ENCODE results near the gene RNF26.

RNF26 gene

GRCh38 chr11:119352857-119353260 lies 18.5 kb downstream of the RNF26 start:
- no peak for DNase-seq (ENCODE audit: low read depth, low spot score)
- no peak overlapping the region for H3K27ac ChIP-seq (ENCODE audit: low read length)
- H3K4me1 ChIP-seq (ENCODE audit: control insufficient read depth, insufficient read depth, low read length), result no peaks in the 10 kb centered on the region
- H3K9me3 ChIP-seq (ENCODE audit: control insufficient read depth, insufficient read depth, low read length), result no peaks in the 10 kb centered on the region
- no peaks in the 10 kb centered on the region for H3K27me3 ChIP-seq (ENCODE audit: control insufficient read depth, insufficient read depth, low read length)
- WGBS (ENCODE audit: insufficient coverage, insufficient read length), result no CpG with 5 or more reads among the region's 4 CpGs
- no peak overlapping the region for H3K4me3 ChIP-seq (ENCODE audit: low read length)
- H3K36me3 ChIP-seq (ENCODE audit: control insufficient read depth, insufficient read depth, low read length), result no peaks in the 10 kb centered on the region

DNA sequence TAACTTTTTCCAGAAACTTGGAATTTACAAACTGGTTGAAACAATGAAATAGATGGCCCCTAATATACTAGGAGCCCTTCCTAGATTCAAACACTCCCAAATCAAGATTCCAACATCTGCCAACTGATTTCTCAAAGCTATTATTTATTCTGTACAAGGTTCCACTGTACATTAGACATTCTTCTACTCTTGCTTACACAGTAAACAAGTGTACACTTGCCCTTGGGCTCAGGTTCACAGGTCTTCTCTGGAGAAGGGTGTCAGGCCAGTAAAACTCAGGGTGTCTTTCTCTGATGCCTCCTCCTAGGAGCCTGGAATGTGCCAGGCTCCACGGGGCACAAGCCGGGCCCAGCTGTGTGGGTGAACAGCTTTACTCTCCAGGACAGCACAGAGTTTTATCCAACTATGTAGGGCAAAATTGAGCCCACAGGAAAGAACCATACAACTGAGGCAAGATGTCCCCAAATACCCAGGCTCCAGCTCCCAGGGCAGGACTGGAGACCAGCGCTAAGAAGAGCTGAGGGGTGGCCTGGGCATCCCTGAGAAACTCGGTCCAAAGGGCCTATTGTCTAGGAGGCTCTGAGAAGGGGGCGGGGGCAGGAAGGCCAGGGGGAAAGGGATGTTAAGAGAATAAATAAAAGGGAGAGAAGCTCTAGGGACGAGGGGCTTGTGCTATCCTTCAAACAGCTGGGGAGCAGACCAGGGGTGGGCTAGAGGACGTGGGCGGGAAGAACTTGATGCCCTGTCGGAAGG lies 20.9 kb downstream of the RNF26 start:
- WGBS (ENCODE audit: insufficient coverage, insufficient read length), result no CpG with 5 or more reads among the region's 9 CpGs
- H3K27ac ChIP-seq (ENCODE audit: low read length), result no peak overlapping the region
- H3K27me3 ChIP-seq (ENCODE audit: control insufficient read depth, insufficient read depth, low read length), result no peaks in the 10 kb centered on the region
- H3K9me3 ChIP-seq (ENCODE audit: control insufficient read depth, insufficient read depth, low read length), result no peaks in the 10 kb centered on the region
- no peak overlapping the region for H3K4me3 ChIP-seq (ENCODE audit: low read length)
- no peak for DNase-seq (ENCODE audit: low read depth, low spot score)
- no peaks in the 10 kb centered on the region for H3K4me1 ChIP-seq (ENCODE audit: control insufficient read depth, insufficient read depth, low read length)
- H3K36me3 ChIP-seq (ENCODE audit: control insufficient read depth, insufficient read depth, low read length), result no peaks in the 10 kb centered on the region

- H3K4me1 ChIP-seq (ENCODE audit: control insufficient read depth, insufficient read depth, low read length), result peaks cover 3% of the 10 kb centered on the region
- no peak overlapping the region for H3K27ac ChIP-seq (ENCODE audit: low read length)
- no peaks in the 10 kb centered on the region for H3K36me3 ChIP-seq (ENCODE audit: control insufficient read depth, insufficient read depth, low read length)
- H3K4me3 ChIP-seq (ENCODE audit: low read length), result peak overlapping the region; percentile 37; the same call in 1 of the 2 replicates
- no peaks in the 10 kb centered on the region for H3K9me3 ChIP-seq (ENCODE audit: control insufficient read depth, insufficient read depth, low read length)
- no CpG with 5 or more reads among the region's 54 CpGs for WGBS (ENCODE audit: insufficient coverage, insufficient read length)
- no peaks in the 10 kb centered on the region for H3K27me3 ChIP-seq (ENCODE audit: control insufficient read depth, insufficient read depth, low read length)
- no peak for DNase-seq (ENCODE audit: low read depth, low spot score)
Observed at GRCh38 chr11:119356349-119357031, 22.2 kb downstream of the RNF26 start.

DNA sequence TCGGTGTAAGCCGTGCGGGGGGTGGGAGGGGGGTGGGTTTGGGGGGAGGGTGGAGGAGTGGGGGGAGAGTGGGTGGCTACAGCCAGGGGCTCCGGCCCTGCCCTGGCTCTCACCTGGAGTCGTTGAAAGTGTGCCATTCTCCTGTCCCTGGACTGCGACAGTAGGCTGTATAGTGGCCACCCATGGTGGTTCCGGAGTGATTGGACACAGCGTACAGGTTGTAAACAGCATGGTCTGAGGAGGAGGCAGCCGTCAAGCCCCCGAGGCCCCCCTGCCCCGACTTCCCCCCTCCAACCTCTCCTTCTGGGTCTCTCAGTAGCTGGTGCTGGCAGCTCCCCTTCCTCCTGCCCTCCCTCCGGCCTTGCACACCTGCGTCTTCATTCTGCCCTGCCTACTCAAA lies 22.7 kb downstream of the RNF26 start:
- no peaks in the 10 kb centered on the region for H3K9me3 ChIP-seq (ENCODE audit: control insufficient read depth, insufficient read depth, low read length)
- no peak for DNase-seq (ENCODE audit: low read depth, low spot score)
- peaks cover 3% of the 10 kb centered on the region for H3K4me1 ChIP-seq (ENCODE audit: control insufficient read depth, insufficient read depth, low read length)
- no peaks in the 10 kb centered on the region for H3K27me3 ChIP-seq (ENCODE audit: control insufficient read depth, insufficient read depth, low read length)
- no CpG with 5 or more reads among the region's 13 CpGs for WGBS (ENCODE audit: insufficient coverage, insufficient read length)
- no peak overlapping the region for H3K27ac ChIP-seq (ENCODE audit: low read length)
- H3K36me3 ChIP-seq (ENCODE audit: control insufficient read depth, insufficient read depth, low read length), result no peaks in the 10 kb centered on the region
- H3K4me3 ChIP-seq (ENCODE audit: low read length), result no peak overlapping the region; the same call in 1 of the 2 replicates

- Histone ChIP-seq H3K36me3 (ENCODE audit: control insufficient read depth, insufficient read depth, low read length) (no peaks in the 10 kb centered on the region), H3K4me1 (ENCODE audit: control insufficient read depth, insufficient read depth, low read length) (peaks cover 8% of the 10 kb centered on the region), H3K9me3 (ENCODE audit: control insufficient read depth, insufficient read depth, low read length) (no peaks in the 10 kb centered on the region), H3K4me3 (ENCODE audit: low read length) (no peak overlapping the region), H3K27ac (ENCODE audit: low read length) (no peak overlapping the region), H3K27me3 (ENCODE audit: control insufficient read depth, insufficient read depth, low read length) (peaks cover 11% of the 10 kb centered on the region; the same call in 1 of the 2 replicates)
- no peak for DNase-seq (ENCODE audit: low read depth, low spot score)
- WGBS (ENCODE audit: insufficient coverage, insufficient read length), result no CpG with 5 or more reads among the region's 10 CpGs
Observed at GRCh38 chr11:119359365-119360214, 25.3 kb downstream of the RNF26 start.

DNA sequence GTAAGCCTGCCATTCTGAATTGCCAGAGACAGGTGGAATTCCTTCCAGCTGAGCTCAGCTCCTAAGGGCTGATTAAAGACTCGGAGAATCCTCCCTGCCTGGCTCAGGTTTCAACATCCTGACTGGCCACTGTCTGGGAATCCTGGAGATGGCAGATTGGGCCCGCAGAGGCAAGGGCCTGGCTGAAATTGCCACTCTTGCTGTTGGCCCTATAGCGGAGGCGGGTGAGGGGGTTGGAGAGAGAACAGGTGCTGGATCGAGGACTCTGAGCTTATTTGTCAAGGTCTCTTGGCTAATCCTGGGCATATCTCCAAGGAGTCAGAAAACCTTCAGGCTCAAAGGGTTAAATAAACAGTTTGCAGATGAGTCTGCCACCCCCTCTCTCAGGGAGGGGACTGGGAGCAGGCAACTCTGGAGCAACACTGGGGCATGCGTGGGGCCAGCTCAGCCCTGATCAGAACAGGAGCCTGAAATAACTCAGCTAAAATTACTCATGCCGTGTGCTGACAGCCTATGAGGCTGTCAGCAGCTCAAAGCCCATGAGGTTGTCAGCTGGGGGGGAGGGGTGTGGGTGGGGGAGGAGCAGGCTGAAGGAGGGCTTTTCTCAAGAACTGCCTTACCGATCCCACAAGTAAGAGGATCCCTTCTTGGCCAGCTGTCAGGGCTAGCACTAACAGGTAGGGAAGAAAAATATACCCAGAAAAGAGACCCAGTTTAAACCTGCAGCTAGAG lies 26.9 kb downstream of the RNF26 start:
- no peaks in the 10 kb centered on the region for H3K9me3 ChIP-seq (ENCODE audit: control insufficient read depth, insufficient read depth, low read length)
- H3K27ac ChIP-seq (ENCODE audit: low read length), result no peak overlapping the region
- no peak overlapping the region for H3K4me3 ChIP-seq (ENCODE audit: low read length)
- H3K36me3 ChIP-seq (ENCODE audit: control insufficient read depth, insufficient read depth, low read length), result no peaks in the 10 kb centered on the region
- H3K27me3 ChIP-seq (ENCODE audit: control insufficient read depth, insufficient read depth, low read length), result peaks cover 14% of the 10 kb centered on the region; the same call in 1 of the 2 replicates
- H3K4me1 ChIP-seq (ENCODE audit: control insufficient read depth, insufficient read depth, low read length), result peaks cover 9% of the 10 kb centered on the region
- no peak for DNase-seq (ENCODE audit: low read depth, low spot score)
- no CpG with 5 or more reads among the region's 8 CpGs for WGBS (ENCODE audit: insufficient coverage, insufficient read length)

GRCh38 chr11:119361941-119362725 lies 27.8 kb downstream of the RNF26 start:
- Histone ChIP-seq H3K4me3 (ENCODE audit: low read length) (no peak overlapping the region), H3K27me3 (ENCODE audit: control insufficient read depth, insufficient read depth, low read length) (peaks cover 14% of the 10 kb centered on the region; the same call in 1 of the 2 replicates), H3K9me3 (ENCODE audit: control insufficient read depth, insufficient read depth, low read length) (no peaks in the 10 kb centered on the region), H3K4me1 (ENCODE audit: control insufficient read depth, insufficient read depth, low read length) (peaks cover 9% of the 10 kb centered on the region), H3K36me3 (ENCODE audit: control insufficient read depth, insufficient read depth, low read length) (no peaks in the 10 kb centered on the region), H3K27ac (ENCODE audit: low read length) (no peak overlapping the region)
- no CpG with 5 or more reads among the region's 11 CpGs for WGBS (ENCODE audit: insufficient coverage, insufficient read length)
- DNase-seq (ENCODE audit: low read depth, low spot score), result no peak

GRCh38 chr11:119362741-119363080 lies 28.4 kb downstream of the RNF26 start:
- Histone ChIP-seq H3K27me3 (ENCODE audit: control insufficient read depth, insufficient read depth, low read length) (peaks cover 14% of the 10 kb centered on the region; the same call in 1 of the 2 replicates), H3K4me3 (ENCODE audit: low read length) (no peak overlapping the region), H3K36me3 (ENCODE audit: control insufficient read depth, insufficient read depth, low read length) (no peaks in the 10 kb centered on the region), H3K27ac (ENCODE audit: low read length) (no peak overlapping the region), H3K4me1 (ENCODE audit: control insufficient read depth, insufficient read depth, low read length) (peaks cover 9% of the 10 kb centered on the region), H3K9me3 (ENCODE audit: control insufficient read depth, insufficient read depth, low read length) (no peaks in the 10 kb centered on the region)
- no peak for DNase-seq (ENCODE audit: low read depth, low spot score)
- no CpG with 5 or more reads among the region's 5 CpGs for WGBS (ENCODE audit: insufficient coverage, insufficient read length)

- Histone ChIP-seq H3K4me1 (ENCODE audit: control insufficient read depth, insufficient read depth, low read length) (peaks cover 9% of the 10 kb centered on the region), H3K27ac (ENCODE audit: low read length) (no peak overlapping the region), H3K9me3 (ENCODE audit: control insufficient read depth, insufficient read depth, low read length) (no peaks in the 10 kb centered on the region), H3K36me3 (ENCODE audit: control insufficient read depth, insufficient read depth, low read length) (no peaks in the 10 kb centered on the region), H3K4me3 (ENCODE audit: low read length) (peak overlapping the region; percentile 50; the same call in 1 of the 2 replicates), H3K27me3 (ENCODE audit: control insufficient read depth, insufficient read depth, low read length) (peaks cover 14% of the 10 kb centered on the region; the same call in 1 of the 2 replicates)
- no peak for DNase-seq (ENCODE audit: low read depth, low spot score)
- WGBS (ENCODE audit: insufficient coverage, insufficient read length), result no CpG with 5 or more reads among the region's 44 CpGs
Observed at GRCh38 chr11:119363081-119363850, 28.9 kb downstream of the RNF26 start.

Measured in iPS DF 6.9 (cell line).